ENCODE data around the gene MAT1A. TPM values are rescaled to one million over a fixed set of nuclear protein-coding genes. Genes with fewer than 3 reads are reported as not detected.

MAT1A gene
- 0.02 to 0.03 TPM in 2 of 5 replicates, not detected in the others for total RNA-seq (2022; extraction: Qiagen RNA extraction)

DNA sequence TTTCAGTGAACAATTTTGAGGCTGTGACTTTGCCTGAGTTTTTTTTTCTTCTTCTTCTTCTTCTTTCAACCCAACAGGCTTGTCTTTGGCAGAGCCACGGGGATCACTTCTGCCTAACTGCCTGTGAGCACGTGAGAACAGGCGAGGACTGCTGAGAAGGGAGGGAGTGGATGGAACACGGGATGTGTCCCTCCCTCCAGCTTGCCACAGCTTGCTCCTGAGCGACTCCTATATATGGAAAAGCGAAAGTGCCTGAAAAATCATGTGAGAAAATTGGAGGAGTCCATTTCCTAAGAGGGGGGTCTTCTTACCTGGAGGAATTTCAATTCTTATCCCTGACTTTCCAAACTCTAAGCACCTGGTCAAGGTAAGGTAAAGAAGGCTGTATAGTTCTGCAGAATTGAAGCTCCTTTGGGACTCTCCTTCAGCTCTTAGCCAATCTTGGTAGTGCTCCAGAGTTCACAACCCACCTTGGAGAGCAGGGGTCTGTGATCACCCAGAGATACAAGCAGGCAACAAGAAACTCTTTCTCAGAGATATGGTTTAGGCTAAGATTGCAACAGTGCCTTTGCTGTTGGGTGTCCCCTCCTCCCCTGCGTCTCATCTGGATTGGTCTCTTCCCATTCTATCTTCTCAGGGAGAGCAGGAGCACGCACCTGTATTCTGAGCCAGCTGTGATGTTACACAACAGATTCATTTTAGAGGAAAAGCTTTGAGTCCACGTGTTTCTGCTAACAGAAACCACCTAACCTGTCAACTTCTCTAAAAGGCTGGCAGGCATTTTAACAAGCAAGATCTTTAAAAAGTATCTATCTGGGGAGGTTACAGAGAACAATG, at the start of gene MAT1A:
Gene MAT1A, minus strand, starts transcription at position 208 of the 837 bp plus-strand sequence. CDS start 235 bp downstream, outside the sequence.

Other genes starting within 250 kb of the MAT1A start
- 14.9 to 22.7 TPM (median 20.0 TPM) in 5 replicates for gene TMEM254, start 211.0 kb downstream of the MAT1A start, total RNA-seq (2022; extraction: Qiagen RNA extraction)
- 0.15 TPM in 1 of 5 replicates, not detected in the others for gene PLAC9, start 156.9 kb downstream of the MAT1A start, total RNA-seq (2022; extraction: Qiagen RNA extraction)
- 142 to 213 TPM (median 209 TPM) in 5 replicates for gene ANXA11, start 84.1 kb downstream of the MAT1A start, total RNA-seq (2022; extraction: Qiagen RNA extraction)
- not detected in 5 replicates for gene DYDC1, start 67.1 kb upstream of the MAT1A start, total RNA-seq (2022; extraction: Qiagen RNA extraction)
- 0.05 to 0.07 TPM in 2 of 5 replicates, not detected in the others for gene DYDC2, start 67.1 kb upstream of the MAT1A start, total RNA-seq (2022; extraction: Qiagen RNA extraction)
- gene PRXL2A, start 118.9 kb upstream of the MAT1A start, total RNA-seq (2022; extraction: Qiagen RNA extraction): 42.7 to 45.5 TPM (median 44.8 TPM) in 5 replicates
- 116 to 163 TPM (median 157 TPM) in 5 replicates for gene TSPAN14, start 164.7 kb upstream of the MAT1A start, total RNA-seq (2022; extraction: Qiagen RNA extraction)
- gene SH2D4B, start 248.2 kb upstream of the MAT1A start, total RNA-seq (2022; extraction: Qiagen RNA extraction): 0.03 to 0.07 TPM (median 0.05 TPM) in 3 of 5 replicates, not detected in the others

All from A549 treated with CORT108297 at 1 μM for 4 hours (cell line).